A673 (cell line): ENCODE measurements around the gene HECW1.

Source experiments
- EZH2 ChIP-seq: fragments of 200-600 bp; sonication (generic); IDR thresholded peaks from 2 replicates; pipeline ENCODE4 v1.6.1; 2017; ENCODE audit warnings: borderline replicate concordance, low read depth, mild to moderate bottlenecking, mixed read lengths, antibody characterized with exemption, low read length; ENCODE audit not compliant: poor library complexity, severe bottlenecking
- TF ChIP-seq, protein P1 (sequence below): fragments of 300-800, 200-600 bp; sonication (generic); conservative IDR thresholded peaks from 2 replicates; pipeline ENCODE4 v1.5.1; 2017; ENCODE audit warnings: low read depth, mild to moderate bottlenecking, antibody characterized with exemption, low read length, moderate library complexity, mixed read lengths

DNA sequence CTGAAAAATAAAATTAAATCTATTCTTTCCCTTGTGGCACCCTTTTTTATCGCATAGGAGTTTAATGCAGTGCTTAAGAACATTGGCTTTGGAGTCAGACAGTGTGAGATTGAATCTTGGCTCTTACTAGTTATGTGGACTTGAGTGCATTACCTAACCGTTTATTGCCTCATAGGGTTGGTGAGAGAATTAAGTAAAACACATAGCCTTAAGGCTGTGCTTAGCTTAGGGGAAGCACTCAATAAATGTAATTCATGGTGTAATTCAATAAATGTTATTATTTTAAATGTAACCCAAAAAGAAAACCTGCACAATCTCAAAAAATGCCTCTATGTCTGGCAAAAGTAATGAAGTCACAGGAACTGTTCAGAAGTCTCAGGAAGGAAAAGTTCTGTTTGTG, 473.1 kb downstream of the HECW1 start:
- TF ChIP-seq, protein P1, sequence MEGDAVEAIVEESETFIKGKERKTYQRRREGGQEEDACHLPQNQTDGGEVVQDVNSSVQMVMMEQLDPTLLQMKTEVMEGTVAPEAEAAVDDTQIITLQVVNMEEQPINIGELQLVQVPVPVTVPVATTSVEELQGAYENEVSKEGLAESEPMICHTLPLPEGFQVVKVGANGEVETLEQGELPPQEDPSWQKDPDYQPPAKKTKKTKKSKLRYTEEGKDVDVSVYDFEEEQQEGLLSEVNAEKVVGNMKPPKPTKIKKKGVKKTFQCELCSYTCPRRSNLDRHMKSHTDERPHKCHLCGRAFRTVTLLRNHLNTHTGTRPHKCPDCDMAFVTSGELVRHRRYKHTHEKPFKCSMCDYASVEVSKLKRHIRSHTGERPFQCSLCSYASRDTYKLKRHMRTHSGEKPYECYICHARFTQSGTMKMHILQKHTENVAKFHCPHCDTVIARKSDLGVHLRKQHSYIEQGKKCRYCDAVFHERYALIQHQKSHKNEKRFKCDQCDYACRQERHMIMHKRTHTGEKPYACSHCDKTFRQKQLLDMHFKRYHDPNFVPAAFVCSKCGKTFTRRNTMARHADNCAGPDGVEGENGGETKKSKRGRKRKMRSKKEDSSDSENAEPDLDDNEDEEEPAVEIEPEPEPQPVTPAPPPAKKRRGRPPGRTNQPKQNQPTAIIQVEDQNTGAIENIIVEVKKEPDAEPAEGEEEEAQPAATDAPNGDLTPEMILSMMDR: no peak
- no peak for TF ChIP-seq EZH2
